ENCODE measurements around the gene MEAK7.

The MEAK7 gene

GRCh38 chr16:84504420-84505248, at the start of gene MEAK7:
MEAK7 (minus strand) TSS chr16:84504659; CDS start chr16:84498086, 6,573 bp downstream.
- peak; percentile 99 for DNase-seq

GRCh38 chr16:84553873-84554399, 49.5 kb upstream of the MEAK7 start:
- DNase-seq: peak; percentile 73

GRCh38 chr16:84552135-84552534, 47.7 kb upstream of the MEAK7 start:
- no peak for DNase-seq

- DNase-seq: no peak
These were observed 45.6 kb upstream of the MEAK7 start for GRCh38 chr16:84550096-84550495.

- DNase-seq: peak; percentile 81
These were observed 44.7 kb upstream of the MEAK7 start for GRCh38 chr16:84548971-84549844.

GRCh38 chr16:84548508-84548907, 44.0 kb upstream of the MEAK7 start:
- peak; percentile 70 for DNase-seq

GRCh38 chr16:84547546-84548061, 43.1 kb upstream of the MEAK7 start:
- DNase-seq: peak; percentile 68

GRCh38 chr16:84546669-84547545, 42.4 kb upstream of the MEAK7 start:
- DNase-seq: no peak

GRCh38 chr16:84545114-84545737, 40.8 kb upstream of the MEAK7 start:
- DNase-seq: no peak

GRCh38 chr16:84544031-84544773, 39.7 kb upstream of the MEAK7 start:
- peak; percentile 71 for DNase-seq

- DNase-seq: no peak
These were observed 38.8 kb upstream of the MEAK7 start for GRCh38 chr16:84543253-84543652.

- DNase-seq: no peak
These were observed 37.7 kb upstream of the MEAK7 start for GRCh38 chr16:84541999-84542817.

GRCh38 chr16:84540194-84540593, 35.7 kb upstream of the MEAK7 start:
- no peak for DNase-seq

- DNase-seq: no peak
These were observed 33.9 kb upstream of the MEAK7 start for GRCh38 chr16:84538222-84538840.

- DNase-seq: no peak
These were observed 33.2 kb upstream of the MEAK7 start for GRCh38 chr16:84537491-84538151.

- DNase-seq: no peak
These were observed 31.4 kb upstream of the MEAK7 start for GRCh38 chr16:84535851-84536250.

GRCh38 chr16:84535408-84535807, 30.9 kb upstream of the MEAK7 start:
- no peak for DNase-seq

GRCh38 chr16:84534815-84535214, 30.4 kb upstream of the MEAK7 start:
- no peak for DNase-seq

- DNase-seq: no peak
These were observed 28.5 kb upstream of the MEAK7 start for GRCh38 chr16:84532855-84533486.
